HEK293 (cell line): ENCODE measurements around the gene RUFY4.

Experiments
- CTCF ChIA-PET: fragments of 350-600 bp; formaldehyde crosslinking; extraction: SDS; loops from one replicate; lab custom pipeline; 2021; ENCODE audit warnings: antibody characterized with exemption; lab: Yijun Ruan, JAX
- POLR2A ChIA-PET: fragments of 300-600 bp; formaldehyde crosslinking; extraction: SDS; loops from one replicate; lab custom pipeline; 2020; ENCODE audit warnings: antibody characterized with exemption, inconsistent platforms; lab: Yijun Ruan, JAX
- H3K27ac ChIP-seq: fragments of 200-500 bp; sonication (Bioruptor generic); 2 replicates; pipeline ENCODE4 v1.5.1; 2014; ENCODE audit warnings: low read depth, low read length, control low read depth, inconsistent platforms; ENCODE audit errors: extremely low read depth
- H3K36me3 ChIP-seq, 2 experiments: fragments of 200-500 bp in 1 of 2; sonication (Bioruptor generic) in 1 of 2; 1 replicate in 1 of 2; 2 replicates in 1 of 2; pipeline ENCODE4 v1.5.1; 2014 to 2017; ENCODE audit warnings: inconsistent platforms in 2 of 2, low read length in 2 of 2; ENCODE audit not compliant: control insufficient read depth in 2 of 2, insufficient read depth in 1 of 2
- H3K4me1 ChIP-seq: fragments of 200-500 bp; sonication (Bioruptor generic); 2 replicates; pipeline ENCODE4 v1.5.1; 2014; ENCODE audit warnings: mild to moderate bottlenecking, low read length, inconsistent platforms; ENCODE audit not compliant: control insufficient read depth, insufficient read depth
- H3K4me3 ChIP-seq: 2 replicates; pipeline ENCODE4 v1.5.1; 2011; ENCODE audit warnings: low read depth, mild to moderate bottlenecking, control low read depth, low read length, moderate library complexity
- H3K9me3 ChIP-seq: fragments of 200-500 bp; sonication (Bioruptor generic); 2 replicates; pipeline ENCODE4 v1.5.1; 2014; ENCODE audit warnings: low read depth, low read length, inconsistent platforms; ENCODE audit not compliant: control insufficient read depth, insufficient read depth
- FEZF1 ChIP-seq: fragments of 450-650 bp; formaldehyde crosslinking; IDR thresholded peaks from 2 replicates; pipeline ENCODE4 v1.5.1; 2016; ENCODE audit warnings: missing biosample characterization, missing genetic modification characterization
- HIC1 ChIP-seq: fragments of 450-650 bp; formaldehyde crosslinking; IDR thresholded peaks from 2 replicates; pipeline ENCODE4 v1.5.1; 2016; ENCODE audit warnings: missing biosample characterization, missing genetic modification characterization
- HOXC10 ChIP-seq: sonication (generic); formaldehyde crosslinking; IDR thresholded peaks from 2 replicates; pipeline ENCODE4 v1.8.1; 2023; ENCODE audit warnings: mild to moderate bottlenecking, missing genetic modification reagents
- KLF8 ChIP-seq: fragments of 450-650 bp; formaldehyde crosslinking; IDR thresholded peaks from 2 replicates; pipeline ENCODE4 v1.5.1; 2016; ENCODE audit warnings: missing biosample characterization, missing genetic modification characterization
- KLF9 ChIP-seq: fragments of 450-650 bp; formaldehyde crosslinking; IDR thresholded peaks from 2 replicates; pipeline ENCODE4 v1.5.1; 2016; ENCODE audit warnings: missing biosample characterization, missing genetic modification characterization, low read depth
- OVOL3 ChIP-seq: fragments of 450-650 bp; formaldehyde crosslinking; IDR thresholded peaks from 2 replicates; pipeline ENCODE4 v1.5.1; 2016; ENCODE audit warnings: missing biosample characterization, missing genetic modification characterization
- RBAK ChIP-seq: fragments of 450-650 bp; formaldehyde crosslinking; IDR thresholded peaks from 2 replicates; pipeline ENCODE4 v1.5.1; 2016; ENCODE audit warnings: missing biosample characterization, missing genetic modification characterization
- SETDB1 ChIP-seq: IDR thresholded peaks from one replicate; pipeline ENCODE4 v1.6.1; 2017; ENCODE audit warnings: mild to moderate bottlenecking, low read length, moderate library complexity, mixed read lengths; ENCODE audit not compliant: insufficient read length
- SP7 ChIP-seq: fragments of 450-650 bp; formaldehyde crosslinking; IDR thresholded peaks from 2 replicates; pipeline ENCODE4 v1.5.1; 2016; ENCODE audit warnings: missing biosample characterization, missing genetic modification characterization
- ZBTB1 ChIP-seq: fragments of 450-650 bp; formaldehyde crosslinking; IDR thresholded peaks from 2 replicates; pipeline ENCODE4 v1.5.1; 2016; ENCODE audit warnings: missing biosample characterization, missing genetic modification characterization
- ZBTB26 ChIP-seq: fragments of 450-650 bp; formaldehyde crosslinking; optimal IDR thresholded peaks from 2 replicates; pipeline ENCODE3; 2016; ENCODE audit warnings: missing biosample characterization, mild to moderate bottlenecking, missing genetic modification characterization
- ZBTB8A ChIP-seq: fragments of 450-650 bp; formaldehyde crosslinking; IDR thresholded peaks from 2 replicates; pipeline ENCODE4 v1.5.1; 2016; ENCODE audit warnings: missing biosample characterization, missing genetic modification characterization
- ZFHX2 ChIP-seq: fragments of 450-650 bp; formaldehyde crosslinking; conservative IDR thresholded peaks from 2 replicates; pipeline ENCODE4 v1.5.1; 2016; ENCODE audit warnings: missing biosample characterization, missing genetic modification characterization
- ZFP41 ChIP-seq: fragments of 450-650 bp; formaldehyde crosslinking; IDR thresholded peaks from 2 replicates; pipeline ENCODE4 v1.5.1; 2016; ENCODE audit warnings: missing biosample characterization, missing genetic modification characterization, borderline replicate concordance
- ZNF133 ChIP-seq: fragments of 450-650 bp; formaldehyde crosslinking; IDR thresholded peaks from 2 replicates; pipeline ENCODE4 v1.5.1; 2016; ENCODE audit warnings: missing biosample characterization, missing genetic modification characterization
- ZNF140 ChIP-seq: fragments of 450-650 bp; formaldehyde crosslinking; IDR thresholded peaks from 2 replicates; pipeline ENCODE4 v1.5.1; 2016; ENCODE audit warnings: missing biosample characterization, missing genetic modification characterization
- ZNF2 ChIP-seq: fragments of 450-650 bp; formaldehyde crosslinking; IDR thresholded peaks from 2 replicates; pipeline ENCODE4 v1.5.1; 2016; ENCODE audit warnings: missing biosample characterization, missing genetic modification characterization
- ZNF292 ChIP-seq: fragments of 450-650 bp; formaldehyde crosslinking; IDR thresholded peaks from 2 replicates; pipeline ENCODE4 v1.5.1; 2016; ENCODE audit warnings: low read depth, missing biosample characterization, missing genetic modification characterization, borderline replicate concordance
- ZNF354C ChIP-seq: fragments of 450-650 bp; formaldehyde crosslinking; IDR thresholded peaks from 2 replicates; pipeline ENCODE4 v1.5.1; 2016; ENCODE audit warnings: missing biosample characterization, missing genetic modification characterization, low read depth, borderline replicate concordance
- ZNF362 ChIP-seq: fragments of 450-650 bp; formaldehyde crosslinking; IDR thresholded peaks from 2 replicates; pipeline ENCODE4 v1.5.1; 2016; ENCODE audit warnings: missing biosample characterization, missing genetic modification characterization
- ZNF391 ChIP-seq: fragments of 450-650 bp; formaldehyde crosslinking; IDR thresholded peaks from 2 replicates; pipeline ENCODE4 v1.5.1; 2016; ENCODE audit warnings: low read depth, missing biosample characterization, missing genetic modification characterization, borderline replicate concordance
- ZNF426 ChIP-seq: fragments of 450-650 bp; formaldehyde crosslinking; IDR thresholded peaks from 2 replicates; pipeline ENCODE4 v1.5.1; 2017; ENCODE audit warnings: missing biosample characterization, missing genetic modification characterization, mild to moderate bottlenecking, inconsistent platforms, moderate library complexity
- ZNF521 ChIP-seq: fragments of 450-650 bp; formaldehyde crosslinking; IDR thresholded peaks from 2 replicates; pipeline ENCODE4 v1.5.1; 2017; ENCODE audit warnings: missing biosample characterization, mild to moderate bottlenecking, missing genetic modification characterization
- ZNF529 ChIP-seq: fragments of 450-650 bp; formaldehyde crosslinking; IDR thresholded peaks from 2 replicates; pipeline ENCODE4 v1.5.1; 2017; ENCODE audit warnings: missing genetic modification characterization, missing biosample characterization; ENCODE audit not compliant: insufficient replicate concordance
- ZNF621 ChIP-seq: fragments of 450-650 bp; formaldehyde crosslinking; IDR thresholded peaks from 2 replicates; pipeline ENCODE4 v1.5.1; 2017; ENCODE audit warnings: missing biosample characterization, missing genetic modification characterization
- ZNF624 ChIP-seq: fragments of 450-650 bp; formaldehyde crosslinking; IDR thresholded peaks from 2 replicates; pipeline ENCODE4 v1.5.1; 2017; ENCODE audit warnings: missing biosample characterization, missing genetic modification characterization
- ZNF670 ChIP-seq: fragments of 450-650 bp; formaldehyde crosslinking; IDR thresholded peaks from 2 replicates; pipeline ENCODE4 v1.5.1; 2016; ENCODE audit warnings: missing biosample characterization, missing genetic modification characterization, low read depth
- ZNF777 ChIP-seq: fragments of 450-650 bp; formaldehyde crosslinking; IDR thresholded peaks from 2 replicates; pipeline ENCODE4 v1.5.1; 2017; ENCODE audit warnings: missing biosample characterization, missing genetic modification characterization, borderline replicate concordance
- ZXDB ChIP-seq: fragments of 450-650 bp; formaldehyde crosslinking; IDR thresholded peaks from 2 replicates; pipeline ENCODE4 v1.5.1; 2016; ENCODE audit warnings: missing biosample characterization, missing genetic modification characterization

RUFY4 gene

GRCh38 chr2:218063486-218063885 is 5.6 kb upstream of the RUFY4 start:
- TF ChIP-seq ZFP41 (tag by site-specific recombination) = no peak
- no peak for TF ChIP-seq ZBTB8A (tag by site-specific recombination)
- no peak for TF ChIP-seq ZNF670 (tag by site-specific recombination)
- no peak for TF ChIP-seq ZNF426
- TF ChIP-seq ZXDB (tag by site-specific recombination) = no peak
- TF ChIP-seq ZNF624 (tag by site-specific recombination) = no peak
- no peak for TF ChIP-seq ZNF529 (tag by site-specific recombination)
- no peak for TF ChIP-seq KLF8 (tag by site-specific recombination)
- TF ChIP-seq ZNF2 (tag by site-specific recombination) = no peak
- no peak for TF ChIP-seq ZNF362 (tag by site-specific recombination)
- no peak for TF ChIP-seq ZNF521 (tag by site-specific recombination)
- ChIA-PET POLR2A (no interaction called here), CTCF (interaction anchor here (0.9 to 1.7 kb wide), 3 partner anchors 10 to 274 kb away, joined by 3 to 6 read pairs (median 3); no protein-coding TSS in a partner anchor)
- Histone ChIP-seq H3K27ac (no peak overlapping the region), H3K4me1 (no peaks in the 10 kb centered on the region), H3K4me3 (no peak overlapping the region), H3K9me3 (no peaks in the 10 kb centered on the region), H3K36me3 (no peaks in the 10 kb centered on the region)

GRCh38 chr2:218063896-218064295 is 5.2 kb upstream of the RUFY4 start:
- Histone ChIP-seq H3K4me3 (no peak overlapping the region), H3K4me1 (no peaks in the 10 kb centered on the region), H3K27ac (no peak overlapping the region), H3K36me3 (no peaks in the 10 kb centered on the region), H3K9me3 (no peaks in the 10 kb centered on the region)
- POLR2A ChIA-PET = no interaction called here
- CTCF ChIA-PET = interaction anchor here (1.0 to 1.7 kb wide), 2 partner anchors 10 to 274 kb away, joined by 3 to 6 read pairs; no protein-coding TSS in a partner anchor
- no peak for TF ChIP-seq ZFHX2 (tag by site-specific recombination)
- no peak for TF ChIP-seq RBAK (tag by site-specific recombination)
- no peak for TF ChIP-seq ZNF391 (tag by site-specific recombination)
- no peak for TF ChIP-seq ZNF354C (tag by site-specific recombination)
- no peak for TF ChIP-seq ZNF777
- TF ChIP-seq ZNF140 (tag by site-specific recombination) = no peak

- Histone ChIP-seq H3K27ac (no peak overlapping the region), H3K9me3 (no peaks in the 10 kb centered on the region), H3K4me3 (no peak overlapping the region), H3K36me3 (no peaks in the 10 kb centered on the region), H3K4me1 (no peaks in the 10 kb centered on the region)
- ChIA-PET CTCF (interaction anchor here (0.6 kb wide), 2 partner anchors 8 to 178 kb away, joined by 3 read pairs; no protein-coding TSS in a partner anchor), POLR2A (no interaction called here)
- no peak for TF ChIP-seq HOXC10
- TF ChIP-seq ZBTB26 (tag by site-specific recombination) = no peak
- TF ChIP-seq SP7 = no peak
- TF ChIP-seq HIC1 (tag by site-specific recombination) = no peak
- no peak for TF ChIP-seq ZBTB1 (tag by site-specific recombination)
- no peak for TF ChIP-seq SETDB1
- TF ChIP-seq OVOL3 (tag by site-specific recombination) = no peak
- no peak for TF ChIP-seq ZNF621 (tag by site-specific recombination)
- TF ChIP-seq ZNF133 = no peak
- TF ChIP-seq KLF9 (tag by site-specific recombination) = no peak
- no peak for TF ChIP-seq FEZF1 (tag by site-specific recombination)
- TF ChIP-seq ZNF292 = no peak
Observed at GRCh38 chr2:218065239-218066006, 3.6 kb upstream of the RUFY4 start.
